Measurements from ENCODE around the gene H6PD. TPM values are rescaled to one million over a fixed set of nuclear protein-coding genes. Genes with fewer than 3 reads are reported as not detected.
A peak's percentile ranks its signal among the peaks of the same experiment; 100 is the strongest.

Gene H6PD
- total RNA-seq, 1 experiment from 2014 or later = 16.7 TPM

DNA sequence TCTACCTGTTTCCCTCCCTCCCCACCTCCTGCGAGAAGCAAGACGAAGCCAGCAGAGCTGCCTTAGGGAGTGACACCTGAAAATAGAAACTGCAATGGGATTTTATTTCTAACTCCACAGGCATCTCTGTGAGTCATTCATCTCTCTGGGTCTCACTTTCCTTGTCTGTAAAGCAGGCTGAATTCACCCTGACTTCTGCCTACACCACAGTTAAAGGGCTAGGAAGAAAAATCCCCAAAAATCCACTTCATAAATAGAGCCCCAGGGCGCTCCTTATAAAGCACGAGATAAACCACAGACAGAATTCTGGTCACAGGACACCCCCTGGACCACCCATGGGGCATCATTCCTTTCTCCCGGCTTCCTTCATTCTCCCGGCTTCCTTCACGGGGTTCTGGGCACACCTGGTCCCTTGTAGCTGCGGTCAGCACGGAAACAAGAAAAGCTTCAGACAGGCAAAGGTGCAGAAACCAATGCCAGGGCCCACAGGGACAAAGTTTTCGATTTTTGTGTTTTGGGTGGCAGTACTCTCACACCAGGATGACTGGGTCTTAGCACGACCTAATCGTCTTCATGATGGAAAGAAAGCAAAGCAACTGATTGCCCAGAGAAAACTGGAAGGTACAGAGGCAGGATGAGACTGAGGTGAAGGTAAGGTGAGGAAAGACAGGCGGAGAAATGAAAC, 2.8 kb upstream of the H6PD start:
- no peak overlapping the region for H3K4me3 ChIP-seq
- H3K27me3 ChIP-seq = no peaks in the 10 kb centered on the region
- DNase-seq = no peak
- no peaks in the 10 kb centered on the region for H3K36me3 ChIP-seq
- H3K9me3 ChIP-seq = no peaks in the 10 kb centered on the region

DNA sequence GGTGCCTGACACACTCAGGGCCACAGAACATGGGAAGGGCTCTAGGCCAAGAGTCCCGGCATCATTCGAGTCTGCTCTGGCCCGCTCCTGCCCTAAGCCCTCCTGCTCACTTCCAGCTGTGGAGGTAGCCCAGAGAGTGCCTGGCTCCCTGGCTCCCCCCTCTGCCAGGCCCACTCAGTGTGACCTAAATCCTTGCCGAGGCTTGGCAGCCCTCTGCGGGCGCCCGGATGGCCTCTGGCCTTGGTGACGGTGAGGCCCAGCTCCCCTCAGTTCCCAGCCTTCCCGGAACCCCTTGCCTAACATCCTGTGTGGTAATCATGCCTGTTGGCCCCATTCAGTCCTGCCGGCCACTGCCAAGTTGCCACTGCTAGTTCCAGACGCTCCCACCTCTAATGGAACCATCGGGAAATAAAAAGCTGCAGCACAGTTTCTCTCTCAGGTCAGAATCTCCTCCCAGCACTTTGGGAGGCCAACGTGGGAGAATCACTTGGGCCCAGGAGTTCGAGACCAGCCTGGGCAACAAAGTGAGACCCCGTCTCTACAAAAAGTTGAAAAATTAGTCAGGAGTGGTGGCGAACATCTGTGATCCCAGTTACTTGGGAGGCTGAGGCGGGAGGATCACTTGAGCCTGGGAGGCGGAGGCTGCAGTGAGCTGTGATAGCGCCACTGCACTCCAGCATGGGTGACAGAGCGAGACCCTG, 1.2 kb upstream of the H6PD start:
- H3K36me3 ChIP-seq = no peaks in the 10 kb centered on the region; the same call in 1 of the 2 replicates
- H3K9me3 ChIP-seq = no peaks in the 10 kb centered on the region
- H3K4me3 ChIP-seq = no peak overlapping the region
- peak; percentile 83 for DNase-seq
- no peaks in the 10 kb centered on the region for H3K27me3 ChIP-seq

DNA sequence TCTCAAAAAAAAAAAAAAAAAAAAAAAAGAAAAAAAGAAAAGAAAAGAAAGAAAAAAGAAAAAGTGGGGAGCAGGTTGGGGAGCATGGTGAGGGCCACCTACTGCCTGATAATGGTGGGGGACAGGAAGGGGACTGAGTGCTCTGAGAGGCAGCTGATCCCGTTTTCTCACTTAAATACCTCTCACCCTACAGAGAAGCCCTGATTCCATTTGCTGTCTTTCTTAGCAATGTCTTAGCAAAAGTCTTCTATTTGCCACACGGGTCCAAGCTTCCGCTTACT, 692 bp upstream of the H6PD start:
- H3K9me3 ChIP-seq = no peaks in the 10 kb centered on the region
- peak overlapping the region; percentile 48 for H3K4me3 ChIP-seq
- no peaks in the 10 kb centered on the region for H3K27me3 ChIP-seq
- DNase-seq = no peak
- no peaks in the 10 kb centered on the region; the same call in 1 of the 2 replicates for H3K36me3 ChIP-seq

DNA sequence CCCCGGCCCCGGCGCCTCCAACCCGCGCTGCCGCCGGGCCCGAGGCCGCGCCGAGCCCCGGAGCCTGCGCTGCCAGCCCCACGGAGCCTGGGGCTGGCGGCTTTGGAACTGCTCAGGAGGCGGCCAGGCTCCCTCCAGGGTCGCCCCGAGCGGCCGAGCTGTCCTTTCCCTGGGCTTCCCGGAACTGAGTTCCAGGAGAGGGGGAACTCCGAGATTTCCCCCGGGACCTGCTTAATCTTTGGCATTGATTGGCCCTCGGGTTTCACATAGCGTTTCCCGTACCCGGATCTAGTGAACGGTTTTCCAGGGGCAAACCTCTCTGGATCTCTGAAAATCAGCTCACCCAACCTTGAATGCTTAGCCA, 504 bp downstream of the H6PD start:
- peak; percentile 44 for DNase-seq
- peak overlapping the region; percentile 59 for H3K4me3 ChIP-seq
- H3K27me3 ChIP-seq = no peaks in the 10 kb centered on the region
- H3K9me3 ChIP-seq = no peaks in the 10 kb centered on the region
- no peaks in the 10 kb centered on the region; the same call in 1 of the 2 replicates for H3K36me3 ChIP-seq

DNA sequence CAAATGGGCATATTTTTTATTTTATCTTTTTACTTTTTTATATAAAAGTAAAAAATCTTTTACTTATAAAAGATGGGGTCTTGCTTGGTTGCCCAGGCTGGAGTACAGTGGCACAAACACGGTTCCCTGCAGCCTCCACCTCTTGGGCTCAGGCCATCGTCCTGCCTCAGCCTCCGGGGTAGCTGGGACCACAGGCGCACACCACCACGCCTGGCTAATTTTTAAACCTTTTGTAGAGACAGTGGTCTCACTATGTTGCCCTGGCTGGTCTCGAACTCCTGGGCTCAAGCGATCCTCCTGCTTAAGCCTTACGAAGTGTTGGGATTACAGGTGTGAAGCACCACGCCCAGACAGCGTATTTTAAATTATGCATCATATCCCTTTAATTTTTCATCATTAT, 986 bp downstream of the H6PD start:
- no peaks in the 10 kb centered on the region for H3K27me3 ChIP-seq
- peaks cover 3% of the 10 kb centered on the region for H3K36me3 ChIP-seq
- DNase-seq = no peak
- peak overlapping the region; percentile 59 for H3K4me3 ChIP-seq
- H3K9me3 ChIP-seq = no peaks in the 10 kb centered on the region

DNA sequence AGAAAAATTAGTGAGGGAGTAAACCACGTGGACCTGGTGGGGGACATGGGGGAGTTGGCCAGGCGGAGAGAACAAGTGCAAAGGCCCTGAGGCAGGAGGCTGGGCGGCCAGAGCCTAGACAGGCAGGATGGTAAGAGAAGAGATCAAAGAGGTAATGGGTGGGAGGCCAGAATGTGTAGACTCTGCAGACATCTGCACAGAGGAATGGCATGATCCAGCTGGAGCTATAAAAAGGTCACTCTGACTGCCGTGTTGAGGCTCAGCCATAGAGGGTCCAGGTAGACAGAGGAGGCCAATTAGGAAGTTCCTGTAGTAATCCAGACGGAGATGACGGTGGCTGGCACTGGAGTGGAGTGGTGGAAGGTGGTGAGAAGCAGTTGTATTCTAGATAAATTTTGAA, 3.6 kb downstream of the H6PD start:
- Histone ChIP-seq H3K36me3 (peaks cover 7% of the 10 kb centered on the region), H3K27me3 (no peaks in the 10 kb centered on the region), H3K4me3 (no peak overlapping the region), H3K9me3 (no peaks in the 10 kb centered on the region)
- no peak for DNase-seq

DNA sequence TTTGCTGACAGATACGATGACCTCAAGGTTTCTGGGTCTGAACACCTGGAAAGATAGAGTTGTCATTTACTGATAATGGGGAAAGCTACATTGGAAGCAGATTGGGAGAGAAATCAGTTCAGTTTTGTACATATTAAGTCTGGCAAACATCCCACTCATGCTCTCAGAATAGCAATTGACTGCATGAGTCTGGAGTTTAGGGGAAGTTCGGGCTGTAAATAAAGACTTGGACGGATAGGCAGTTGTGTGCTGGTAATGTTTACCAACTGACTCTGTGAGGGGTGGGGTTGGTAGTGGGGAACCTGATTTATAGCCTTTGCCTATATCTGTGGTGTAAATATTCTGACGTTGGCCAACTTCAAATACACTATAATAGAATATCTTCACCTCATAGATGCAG, 4.0 kb downstream of the H6PD start:
- no peaks in the 10 kb centered on the region for H3K9me3 ChIP-seq
- no peak for DNase-seq
- H3K36me3 ChIP-seq = peaks cover 7% of the 10 kb centered on the region
- H3K27me3 ChIP-seq = no peaks in the 10 kb centered on the region
- no peak overlapping the region for H3K4me3 ChIP-seq

DNA sequence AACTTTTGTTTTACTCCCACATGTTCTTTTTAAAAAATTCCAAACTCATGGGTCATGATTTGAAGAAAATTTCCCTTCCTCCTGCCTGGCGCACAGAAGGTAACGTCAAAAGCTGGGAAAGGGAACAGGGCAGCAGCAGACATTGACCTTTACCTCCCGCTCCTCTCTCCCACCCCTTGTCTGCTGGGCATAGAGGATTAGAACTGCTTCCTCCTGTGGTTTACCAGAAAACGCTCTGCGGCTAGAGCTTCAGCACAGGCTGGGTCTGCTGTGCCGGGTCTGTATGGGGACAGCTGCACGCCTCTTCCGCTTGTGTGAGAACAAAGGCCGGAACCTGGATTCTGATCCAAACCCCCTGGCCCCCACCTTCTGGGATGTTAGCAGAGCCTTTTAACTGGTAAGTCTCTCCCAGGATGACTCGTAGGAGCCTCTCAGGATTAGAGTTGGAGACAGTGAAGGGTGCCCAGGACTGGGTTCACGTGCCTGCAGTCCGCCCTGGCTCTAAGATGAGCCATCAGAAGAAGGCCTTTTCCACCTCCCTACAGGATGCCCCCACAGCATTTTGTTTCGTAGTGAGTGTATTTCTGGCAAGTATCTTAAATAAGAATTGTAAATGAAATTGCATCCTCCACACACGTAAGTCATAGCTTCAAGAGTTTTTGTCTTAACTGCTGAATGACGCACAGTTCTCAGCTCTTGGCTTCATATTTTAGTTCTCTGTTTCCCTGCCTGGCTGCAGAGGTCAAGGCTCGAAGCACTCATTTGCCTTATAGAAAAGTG, 5.2 kb downstream of the H6PD start:
- Histone ChIP-seq H3K36me3 (peaks cover 7% of the 10 kb centered on the region), H3K27me3 (no peaks in the 10 kb centered on the region), H3K4me3 (no peak overlapping the region; the same call in 1 of the 2 replicates), H3K9me3 (no peaks in the 10 kb centered on the region)
- DNase-seq = peak; percentile 75

DNA sequence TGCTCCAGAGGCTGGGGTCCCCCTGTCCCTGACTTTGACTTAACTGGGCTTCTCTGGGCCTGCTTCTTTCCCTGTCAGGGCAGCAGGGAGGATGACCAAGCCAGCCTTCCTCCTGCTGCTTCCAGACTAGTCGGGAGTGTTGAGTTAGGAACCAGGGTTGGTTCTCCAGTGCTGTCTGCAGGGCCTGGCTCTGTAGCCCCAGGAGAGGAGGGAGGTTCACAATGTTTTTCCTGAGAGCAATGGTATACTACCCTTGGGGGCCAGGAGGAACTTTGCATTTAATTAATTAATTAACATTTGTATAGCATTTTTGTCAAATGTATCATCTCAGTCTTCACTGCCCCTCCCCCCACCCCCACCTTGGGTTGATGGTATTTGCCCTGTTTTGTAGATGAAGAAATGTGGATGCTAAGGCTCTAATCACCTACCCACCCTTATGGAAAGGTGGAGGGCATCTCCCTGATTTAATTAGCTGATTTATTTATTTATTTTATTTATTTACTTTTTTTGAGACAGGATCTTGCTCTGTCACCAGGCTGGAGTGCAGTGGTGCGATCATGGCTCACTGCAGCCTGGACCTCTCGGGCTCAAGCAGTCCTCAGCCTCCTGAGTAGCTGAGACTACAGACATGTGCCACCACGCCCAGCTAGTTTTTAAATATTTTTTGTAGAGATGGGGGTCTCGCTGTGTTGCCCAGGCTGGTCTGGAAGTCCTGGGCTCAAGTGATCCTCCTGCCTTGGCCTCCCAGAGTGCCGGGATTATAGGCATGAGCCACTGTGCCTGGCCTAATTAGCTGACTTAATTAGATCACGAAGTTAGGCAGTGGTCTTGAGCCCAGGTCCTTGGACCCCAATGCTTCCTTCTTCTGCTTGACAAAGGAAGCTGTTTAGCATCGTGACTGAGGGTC, 6.6 kb downstream of the H6PD start:
- H3K27me3 ChIP-seq = no peaks in the 10 kb centered on the region
- H3K36me3 ChIP-seq = peaks cover 7% of the 10 kb centered on the region
- H3K9me3 ChIP-seq = no peaks in the 10 kb centered on the region
- H3K4me3 ChIP-seq = no peak overlapping the region
- DNase-seq = no peak

DNA sequence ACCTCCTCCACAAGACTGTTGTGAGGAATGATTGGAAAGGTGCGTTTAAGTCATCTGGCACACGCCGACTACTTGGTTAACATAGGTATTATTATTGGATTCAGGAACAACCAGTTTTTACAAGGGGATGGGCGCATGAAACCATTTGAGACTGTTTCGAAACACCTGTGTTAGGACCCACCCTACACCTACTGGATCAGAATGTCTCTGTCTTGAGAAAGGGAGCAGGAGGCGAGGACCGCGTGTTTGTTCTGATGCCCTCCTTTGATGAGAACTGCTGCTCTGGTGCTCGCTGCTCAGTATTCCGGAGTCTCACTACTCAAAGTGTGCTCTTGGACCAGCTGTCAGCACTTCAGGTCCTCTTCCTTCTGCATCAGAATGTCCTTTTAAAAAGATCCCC, 7.3 kb downstream of the H6PD start:
- Histone ChIP-seq H3K27me3 (no peaks in the 10 kb centered on the region), H3K4me3 (no peak overlapping the region), H3K36me3 (peaks cover 7% of the 10 kb centered on the region), H3K9me3 (no peaks in the 10 kb centered on the region)
- DNase-seq = no peak

DNA sequence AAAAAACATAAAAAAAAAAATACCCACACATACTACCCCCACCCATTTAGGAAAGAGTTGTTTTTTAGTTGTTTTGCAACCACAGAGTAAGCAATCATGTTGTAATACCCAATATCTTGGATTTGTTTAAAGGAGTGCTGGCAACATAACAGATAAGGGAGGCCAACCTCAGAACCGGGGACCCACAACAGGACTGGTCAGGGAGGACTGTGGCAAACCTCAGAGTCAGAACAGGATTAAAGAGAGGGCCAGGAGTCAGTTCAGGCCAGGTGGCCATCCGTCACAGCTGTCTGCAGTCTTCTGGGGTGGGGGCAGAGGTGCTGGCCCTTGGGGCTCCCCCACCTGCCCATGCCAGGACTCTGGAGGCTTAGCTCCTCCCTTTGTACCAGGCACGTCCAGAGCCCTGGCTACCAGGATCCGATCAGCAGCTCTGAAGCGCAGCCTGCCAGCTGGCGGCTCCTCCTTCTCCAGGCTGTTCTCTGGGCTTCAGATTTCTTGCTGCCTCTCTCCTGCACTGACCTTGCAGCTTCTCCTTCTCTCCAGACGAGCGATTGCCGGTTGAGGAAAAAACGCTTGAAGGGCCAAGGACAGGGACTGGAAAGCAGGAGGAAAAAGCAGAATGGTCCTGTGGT, 7.9 kb downstream of the H6PD start:
- Histone ChIP-seq H3K27me3 (no peaks in the 10 kb centered on the region), H3K4me3 (no peak overlapping the region), H3K36me3 (peaks cover 7% of the 10 kb centered on the region), H3K9me3 (no peaks in the 10 kb centered on the region)
- DNase-seq = no peak

DNA sequence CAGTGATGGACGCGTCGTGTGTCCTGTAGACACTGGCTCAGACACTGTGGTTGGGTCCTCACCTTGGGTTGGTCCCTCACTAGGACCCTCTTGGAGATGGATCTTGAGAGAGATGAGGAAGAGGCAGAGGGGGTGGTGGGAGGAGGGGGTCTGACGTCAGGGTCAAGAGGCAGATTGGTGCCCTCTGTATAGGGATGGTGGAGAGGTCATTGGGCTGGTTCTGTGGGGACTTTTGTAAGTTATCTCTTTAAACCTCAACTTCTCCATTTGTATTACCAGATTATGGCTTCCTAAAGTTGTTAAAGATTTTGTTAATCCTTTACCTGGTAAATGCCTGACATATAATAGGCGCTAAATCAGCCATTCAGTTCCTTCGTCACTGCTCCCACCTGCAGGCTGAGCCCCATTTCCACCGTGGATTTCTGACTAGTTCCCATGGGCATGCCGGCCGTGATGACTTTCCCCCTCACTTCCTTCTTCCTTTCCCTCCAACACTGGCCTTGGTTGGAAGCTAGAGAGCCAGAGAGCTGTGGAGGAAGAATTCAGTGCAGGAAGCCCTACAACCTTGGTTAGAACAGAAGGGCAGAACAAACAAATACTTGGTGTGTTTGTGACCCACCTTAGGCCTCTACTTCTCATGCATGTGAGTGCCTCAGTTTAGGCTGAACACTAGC, 8.6 kb downstream of the H6PD start:
- Histone ChIP-seq H3K36me3 (peaks cover 7% of the 10 kb centered on the region), H3K4me3 (no peak overlapping the region), H3K9me3 (no peaks in the 10 kb centered on the region), H3K27me3 (no peaks in the 10 kb centered on the region)
- DNase-seq = no peak

DNA sequence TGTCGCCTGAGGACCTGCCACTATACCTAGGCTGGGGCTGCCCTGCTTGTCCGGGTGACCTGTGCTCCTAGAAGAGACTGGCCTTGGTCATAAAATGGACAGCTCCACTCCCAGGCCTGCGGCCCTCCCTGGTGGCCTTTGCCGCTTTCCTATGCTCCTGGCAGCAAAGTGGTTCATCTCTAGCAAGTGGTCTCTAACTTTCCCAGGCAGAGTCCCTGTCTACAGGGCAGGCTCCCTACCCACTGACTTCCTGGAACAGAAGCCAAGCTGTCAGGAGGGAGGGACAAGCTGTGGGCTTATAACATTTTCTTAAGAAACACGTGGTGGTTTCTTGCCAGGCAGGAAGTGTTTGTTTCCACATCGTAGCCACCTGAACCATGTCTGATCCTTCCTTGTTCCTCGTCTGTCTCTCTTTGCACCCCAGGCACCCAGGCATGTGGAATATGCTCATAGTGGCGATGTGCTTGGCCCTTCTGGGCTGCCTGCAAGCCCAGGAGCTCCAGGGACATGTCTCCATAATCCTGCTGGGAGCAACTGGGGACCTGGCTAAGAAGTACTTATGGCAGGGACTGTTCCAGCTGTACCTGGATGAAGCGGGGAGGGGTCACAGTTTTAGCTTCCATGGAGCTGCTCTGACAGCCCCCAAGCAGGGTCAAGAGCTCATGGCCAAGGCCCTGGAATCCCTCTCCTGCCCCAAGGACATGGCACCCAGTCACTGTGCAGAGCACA, 10.1 kb downstream of the H6PD start:
- Histone ChIP-seq H3K27me3 (no peaks in the 10 kb centered on the region), H3K36me3 (peaks cover 7% of the 10 kb centered on the region), H3K9me3 (no peaks in the 10 kb centered on the region), H3K4me3 (no peak overlapping the region)
- no peak for DNase-seq

DNA sequence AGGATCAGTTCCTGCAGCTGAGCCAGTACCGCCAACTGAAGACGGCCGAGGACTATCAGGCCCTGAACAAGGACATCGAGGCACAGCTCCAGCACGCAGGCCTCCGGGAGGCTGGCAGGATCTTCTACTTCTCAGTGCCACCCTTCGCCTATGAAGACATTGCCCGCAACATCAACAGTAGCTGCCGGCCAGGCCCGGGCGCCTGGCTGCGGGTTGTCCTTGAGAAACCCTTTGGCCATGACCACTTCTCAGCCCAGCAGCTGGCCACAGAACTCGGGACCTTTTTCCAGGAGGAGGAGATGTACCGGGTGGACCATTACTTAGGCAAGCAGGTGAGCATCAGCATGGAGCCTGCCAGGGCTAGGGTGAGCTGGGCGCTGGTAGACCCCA, 10.7 kb downstream of the H6PD start:
- DNase-seq = no peak
- Histone ChIP-seq H3K4me3 (no peak overlapping the region), H3K36me3 (peaks cover 6% of the 10 kb centered on the region), H3K9me3 (no peaks in the 10 kb centered on the region), H3K27me3 (no peaks in the 10 kb centered on the region)

DNA sequence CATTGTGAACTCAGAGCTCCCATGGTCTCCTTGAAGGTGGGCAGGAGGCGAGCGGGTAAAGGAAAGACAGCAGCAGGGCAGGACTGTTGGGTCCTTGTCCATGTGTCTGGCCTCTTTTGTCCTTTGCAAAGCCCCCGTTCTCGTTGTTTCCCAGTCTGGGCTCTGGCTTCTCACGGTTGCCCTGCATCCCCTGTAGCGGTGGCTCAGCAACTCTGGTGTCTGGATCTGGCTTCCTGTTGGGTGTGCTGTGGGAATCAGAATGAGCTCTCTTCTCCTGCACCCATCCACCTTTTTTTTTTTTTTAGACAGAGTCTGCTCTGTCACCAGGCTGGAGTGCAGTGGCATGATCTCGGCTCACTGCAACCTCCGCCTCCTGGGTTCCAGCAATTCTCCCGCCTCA, 11.1 kb downstream of the H6PD start:
- no peak for DNase-seq
- no peaks in the 10 kb centered on the region for H3K27me3 ChIP-seq
- no peaks in the 10 kb centered on the region for H3K9me3 ChIP-seq
- H3K4me3 ChIP-seq = no peak overlapping the region
- peaks cover 3% of the 10 kb centered on the region for H3K36me3 ChIP-seq
